ENCODE measurements around the gene DOP1B.
"Not testable (repeated sequence)": the region's sequence is repeated elsewhere in the genome, so short reads cannot be mapped to it uniquely, and the experiment has no call there.

- not testable (repeated sequence) for TF ChIP-seq POLR2A, CTCF (IDR thresholded peaks at IDR 0.05)
These were observed 16.8 kb upstream of the DOP1B start for GRCh38 chr21:36139791-36140190.

Data from Peyer's patch (tissue), 4 donors.